Endometrial microvascular endothelial cells (primary cell): ENCODE results near the gene SH3PXD2B. TPM values are rescaled to one million over a fixed set of nuclear protein-coding genes. Genes with fewer than 3 reads are reported as not detected.
"Not testable (repeated sequence)": the region's sequence is repeated elsewhere in the genome, so short reads cannot be mapped to it uniquely, and the experiment has no call there.

Source experiments
- in situ Hi-C: cut with HindIII; loops from 2 replicates; pipeline ENCODE4 v1.10.0; 2017; ENCODE audit warnings: low sequenced_read_pairs, low pct_unique_long_range_greater_than_20kb; ENCODE audit errors: inconsistent ontology term
- total RNA-seq: library from RNA; depleted of rRNA; stranded (reverse); fragments of >200 nt; gene quantifications from one replicate; pipeline ENCODE4 v1.2.3, GENCODE V29; 2015; ENCODE audit errors: inconsistent ontology term

The SH3PXD2B gene
- total RNA-seq, 1 donor from 2014 or later = 16.5 TPM

DNA sequence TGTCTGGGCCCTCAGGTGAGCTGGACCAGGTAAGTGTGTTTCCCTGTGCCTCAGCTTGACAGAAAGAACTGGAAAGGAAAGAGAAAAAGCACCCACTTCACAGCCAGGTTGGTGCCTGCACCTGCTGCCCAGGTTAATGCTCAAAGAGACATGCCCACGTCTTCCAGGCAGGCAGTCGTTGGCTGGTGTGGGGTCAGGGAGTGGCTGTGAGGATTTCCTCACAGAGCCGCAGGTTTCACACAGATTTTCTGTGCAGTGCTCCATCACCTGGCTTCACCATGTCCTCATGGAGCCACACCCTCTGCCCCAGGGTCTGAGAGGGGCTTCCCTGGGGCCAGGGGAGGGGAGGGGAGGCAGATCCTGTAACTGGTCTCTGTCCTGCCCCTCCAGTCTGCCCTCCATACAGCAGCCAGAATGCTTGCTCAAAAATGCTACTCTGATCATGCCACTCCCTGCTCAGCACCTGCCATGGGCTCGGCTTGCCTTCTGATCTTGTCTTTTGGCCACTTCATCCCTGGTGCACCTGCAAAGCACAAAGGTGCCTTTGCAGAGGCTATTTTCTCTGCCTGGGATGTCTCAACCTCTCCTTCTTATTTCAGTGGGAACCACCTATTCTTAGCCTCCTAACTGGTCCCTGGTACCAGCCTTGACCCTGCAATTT, 88.2 kb downstream of the SH3PXD2B start:
- in situ Hi-C loops = no loop called here

DNA sequence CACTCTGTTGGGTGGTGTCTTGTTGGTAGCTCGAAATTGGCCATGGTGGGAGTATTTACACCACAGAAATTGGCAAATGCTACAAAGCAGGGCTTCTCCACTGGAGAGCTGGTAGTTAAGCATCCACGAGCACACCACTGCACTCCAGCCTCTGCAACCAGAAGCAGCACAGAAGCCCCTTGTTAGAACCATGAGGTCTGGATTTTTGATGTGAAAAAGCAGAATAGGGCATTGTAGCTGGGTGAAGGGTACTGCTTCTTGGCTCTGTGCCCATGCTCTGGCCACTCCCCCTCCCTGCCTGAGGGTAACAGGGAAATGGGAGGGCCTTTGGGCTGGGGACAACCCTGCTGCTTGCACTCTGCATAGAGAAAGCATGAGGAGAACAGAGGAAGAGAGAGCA, 89.6 kb downstream of the SH3PXD2B start:
- in situ Hi-C loops = no loop called here

DNA sequence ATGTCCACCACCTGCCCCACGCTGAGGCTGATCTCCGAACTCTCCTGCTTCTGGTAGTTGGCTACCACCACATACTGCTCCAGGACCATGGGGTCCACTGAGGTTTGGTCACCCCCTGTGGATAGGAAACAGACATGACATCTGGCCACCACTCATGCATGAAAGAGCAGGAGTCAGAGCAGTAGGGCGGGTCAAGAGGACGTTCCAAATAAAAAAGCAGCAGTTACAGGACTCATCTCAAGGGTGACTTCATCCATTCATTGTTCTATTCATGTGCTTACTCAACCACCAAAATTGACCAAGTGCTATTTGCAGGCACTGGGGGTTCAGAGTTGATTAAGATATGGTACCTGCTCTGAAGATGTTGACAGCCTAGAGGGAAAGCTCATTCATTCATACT, 91.6 kb downstream of the SH3PXD2B start:
- in situ Hi-C loops = no loop called here

DNA sequence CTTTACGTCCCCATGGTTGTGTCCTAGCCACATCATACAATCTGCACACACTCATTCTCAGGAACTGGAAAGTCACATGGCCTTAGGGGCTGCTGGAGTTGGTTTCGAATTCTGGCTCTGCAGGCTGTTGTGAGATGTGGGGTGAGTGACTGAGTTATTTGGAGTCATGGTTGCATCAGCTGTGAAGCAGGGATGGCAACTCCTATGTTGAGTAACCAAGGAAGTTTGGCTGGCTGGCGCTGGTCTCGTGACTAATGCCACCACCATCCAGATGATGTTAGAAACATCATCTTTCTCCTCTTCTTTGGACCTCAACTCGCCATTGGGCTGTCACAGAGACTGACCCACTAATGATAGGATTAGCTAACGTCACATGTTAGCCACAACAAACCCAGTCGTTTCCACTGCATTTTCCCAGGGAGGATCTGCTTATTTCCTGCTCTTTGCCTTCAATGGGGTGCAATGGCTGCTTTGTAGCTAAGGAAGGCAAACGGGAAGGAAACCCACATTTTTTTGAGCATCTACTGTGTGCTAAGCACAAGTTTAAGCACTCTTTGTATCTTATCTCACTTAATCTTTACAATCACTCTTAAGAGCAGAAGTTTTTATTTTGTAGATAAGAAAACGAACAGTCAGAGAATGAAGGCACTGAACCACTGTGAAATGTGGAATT, 92.6 kb downstream of the SH3PXD2B start:
- in situ Hi-C loops = no loop called here

DNA sequence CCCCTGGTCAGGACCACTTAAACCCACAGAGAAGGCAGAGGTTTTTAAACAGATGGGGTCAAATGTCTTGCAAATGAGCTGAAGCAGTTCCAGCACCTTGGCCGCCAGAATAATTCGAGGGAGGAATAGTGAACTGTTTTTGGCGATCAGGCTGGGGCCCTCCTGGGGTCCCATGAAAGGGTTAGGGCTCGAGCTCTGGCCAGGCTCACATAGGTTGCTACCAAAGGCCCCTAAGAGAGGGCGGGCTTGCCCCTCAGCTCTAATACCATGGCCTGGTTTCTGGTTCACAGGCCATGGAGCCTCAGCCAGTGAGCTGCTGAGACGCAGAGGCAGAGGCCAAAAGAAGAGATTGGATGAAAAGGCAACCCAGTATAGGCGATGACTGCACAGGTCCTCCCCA, 96.0 kb downstream of the SH3PXD2B start:
- in situ Hi-C loops = no loop called here

DNA sequence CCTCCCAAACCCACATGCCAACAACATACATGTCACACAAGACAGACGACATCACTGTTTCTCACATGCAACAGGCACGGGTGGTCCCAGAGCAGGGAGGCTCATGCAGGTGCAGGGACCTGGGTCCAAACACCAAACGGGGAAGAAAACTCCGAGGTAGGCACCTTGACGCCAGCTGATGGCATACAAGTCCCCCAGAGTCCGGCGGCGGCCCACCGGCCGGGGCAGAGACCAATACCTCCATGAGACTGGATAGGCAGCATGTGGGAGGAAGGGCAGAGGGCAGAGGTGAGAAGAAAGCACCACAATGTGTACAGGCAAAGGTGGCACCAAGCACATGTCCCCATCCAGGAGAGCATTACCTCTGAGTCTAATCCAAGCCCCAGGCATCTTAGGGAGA, 97.8 kb downstream of the SH3PXD2B start:
- in situ Hi-C loops = no loop called here

DNA sequence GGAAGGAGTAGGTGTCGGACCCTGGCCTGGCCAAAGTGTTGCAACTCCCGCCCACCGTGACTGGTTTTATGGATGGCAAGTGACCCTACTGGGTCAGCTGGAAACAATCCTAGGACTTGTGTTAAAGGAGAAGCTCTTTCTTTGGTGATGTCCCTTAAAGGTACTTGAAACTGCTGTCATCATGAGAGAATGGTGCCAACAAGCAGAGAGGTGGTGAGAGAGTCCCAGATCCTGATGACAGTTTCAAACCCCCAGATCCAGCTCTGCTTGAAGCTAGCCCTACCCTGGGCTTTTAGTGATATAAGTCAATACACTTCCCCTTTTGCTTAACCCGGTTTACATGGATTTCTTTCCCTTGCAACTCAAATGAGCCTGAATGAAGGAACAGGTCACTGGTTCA, 98.3 kb downstream of the SH3PXD2B start:
- in situ Hi-C loops = no loop called here

DNA sequence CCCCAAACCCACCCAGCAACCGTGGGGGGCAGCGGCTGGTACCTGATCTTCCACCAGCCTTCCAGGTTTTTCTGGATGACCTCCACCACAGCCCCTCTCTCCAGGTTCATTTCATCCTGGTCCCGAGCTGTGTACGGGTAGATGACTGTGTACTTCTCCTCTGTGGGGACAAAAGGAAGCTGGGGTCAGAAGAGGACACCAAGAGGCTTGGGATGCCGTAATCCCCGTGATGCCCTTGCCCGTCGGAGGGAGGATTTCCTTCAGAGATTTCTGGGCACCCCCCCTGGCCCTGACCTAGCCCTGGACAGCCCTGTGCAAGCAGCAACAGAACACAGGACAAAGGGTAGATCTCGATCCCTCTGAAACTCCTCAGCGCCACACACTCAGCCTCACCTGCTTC, 100.5 kb downstream of the SH3PXD2B start:
- in situ Hi-C loops = no loop called here

DNA sequence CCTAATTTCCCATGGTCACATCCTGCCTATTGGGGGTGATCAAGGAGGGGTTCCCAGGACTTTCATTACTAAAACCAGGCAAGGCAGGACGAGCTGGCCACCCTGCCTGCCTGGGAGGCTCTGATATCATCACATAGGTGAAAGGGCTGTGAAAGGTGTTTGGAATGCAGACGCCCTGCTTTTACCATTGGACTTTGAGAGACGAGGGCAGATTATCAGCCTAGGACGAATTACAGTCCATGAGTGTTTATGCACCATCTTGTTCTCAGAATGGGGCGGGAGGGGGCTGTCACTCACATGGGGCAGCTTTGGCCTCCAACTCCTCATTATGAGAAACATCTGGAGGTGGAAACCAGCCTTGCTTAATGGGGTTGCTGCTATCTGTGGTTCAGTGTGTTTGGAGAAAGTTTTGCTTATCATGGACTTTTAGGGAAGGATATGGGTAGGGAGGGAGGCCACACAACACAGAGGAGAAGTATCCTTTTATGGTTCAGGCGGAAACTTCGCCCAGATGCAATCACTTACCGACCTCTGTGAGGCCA, 101.0 kb downstream of the SH3PXD2B start:
- in situ Hi-C loops = no loop called here

DNA sequence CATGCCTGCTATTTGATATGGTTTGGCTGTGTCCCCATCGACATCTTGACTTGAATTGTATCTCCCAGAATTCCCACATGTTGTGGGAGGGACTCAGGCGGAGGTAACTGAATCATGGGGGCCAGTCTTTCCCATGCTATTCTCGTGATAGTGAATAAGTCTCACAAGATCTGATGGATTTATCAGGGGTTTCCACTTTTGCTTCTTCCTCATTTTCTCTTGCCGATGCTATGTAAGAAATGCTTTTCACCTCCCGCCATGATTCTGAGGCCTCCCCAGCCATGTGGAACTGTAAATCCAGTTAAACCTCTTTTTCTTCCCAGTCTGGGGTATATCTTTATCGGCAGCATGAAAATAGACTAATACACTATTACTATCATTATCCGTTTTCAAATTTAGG, 101.8 kb downstream of the SH3PXD2B start:
- in situ Hi-C loops = not testable (repeated sequence)

DNA sequence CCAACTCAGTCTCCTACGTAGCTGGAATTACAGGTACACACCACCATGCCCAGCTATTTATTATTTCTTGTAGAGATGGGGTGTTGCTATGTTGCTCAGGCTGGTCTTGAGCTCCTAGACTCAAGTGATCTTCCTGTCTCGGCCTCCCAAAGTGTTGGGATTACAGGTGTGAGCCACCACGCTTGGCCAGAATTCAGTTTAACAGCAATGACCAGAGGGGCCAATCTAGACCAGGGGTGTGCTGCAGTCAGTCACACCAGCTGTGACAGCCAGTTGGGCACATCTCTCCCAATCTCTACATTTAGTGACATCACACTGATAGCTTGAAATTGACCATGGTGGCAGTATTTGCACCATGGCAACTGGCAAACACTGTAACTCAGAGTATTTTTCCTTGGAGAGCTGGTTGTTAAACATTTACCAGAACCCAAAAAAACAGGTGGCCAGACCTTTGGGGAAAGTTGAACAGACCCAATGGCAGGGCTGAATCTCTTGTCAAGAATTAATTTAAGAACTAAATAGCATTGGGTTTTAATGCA, 103.0 kb downstream of the SH3PXD2B start:
- in situ Hi-C loops = no loop called here

DNA sequence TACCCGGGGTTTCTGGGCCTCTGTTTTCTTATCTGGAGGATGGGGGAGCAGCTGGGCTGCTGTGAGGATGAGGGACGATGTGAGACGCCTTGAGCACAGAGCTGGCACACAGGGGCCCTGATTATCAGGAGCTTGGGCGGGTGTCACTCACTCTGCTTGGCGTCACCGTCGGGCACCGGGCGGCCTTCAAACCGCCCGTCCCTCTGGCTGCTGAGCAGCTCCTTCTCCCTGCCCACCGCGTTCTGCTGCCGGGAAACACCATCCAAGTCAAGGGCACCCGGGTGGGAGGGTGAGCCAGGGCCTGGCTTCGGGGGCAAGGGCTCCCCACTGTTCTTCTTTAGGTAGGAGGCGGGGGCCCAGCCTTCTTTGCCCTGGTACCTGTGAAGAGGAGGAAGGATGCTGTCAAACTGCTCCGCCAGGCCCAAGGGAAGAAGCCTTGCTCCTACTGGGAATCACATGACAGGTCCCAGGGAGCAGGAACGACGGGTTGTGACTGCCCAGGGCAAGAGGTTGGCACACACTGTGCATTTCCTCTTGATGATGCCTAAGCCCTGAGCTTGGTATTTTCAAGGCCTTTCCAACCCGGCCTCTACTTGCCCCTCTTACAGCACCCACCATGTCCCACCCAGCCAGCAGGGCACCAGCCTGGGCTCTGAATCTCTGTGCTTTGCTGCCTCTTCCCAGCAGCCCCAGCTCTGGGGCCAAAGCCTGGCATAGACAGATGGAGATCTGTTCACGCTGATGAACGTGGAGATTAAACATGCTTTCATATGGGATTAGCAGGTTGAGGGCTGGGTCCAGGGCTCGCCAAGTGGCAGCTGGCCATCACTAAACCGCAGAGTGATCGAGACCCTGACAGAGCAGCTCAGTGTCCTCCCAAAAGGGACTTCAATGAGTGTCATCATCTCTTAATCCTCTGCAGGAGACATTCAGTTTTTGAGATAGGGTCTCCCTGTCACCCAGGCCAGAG, 103.8 kb downstream of the SH3PXD2B start:
- in situ Hi-C loops = no loop called here

DNA sequence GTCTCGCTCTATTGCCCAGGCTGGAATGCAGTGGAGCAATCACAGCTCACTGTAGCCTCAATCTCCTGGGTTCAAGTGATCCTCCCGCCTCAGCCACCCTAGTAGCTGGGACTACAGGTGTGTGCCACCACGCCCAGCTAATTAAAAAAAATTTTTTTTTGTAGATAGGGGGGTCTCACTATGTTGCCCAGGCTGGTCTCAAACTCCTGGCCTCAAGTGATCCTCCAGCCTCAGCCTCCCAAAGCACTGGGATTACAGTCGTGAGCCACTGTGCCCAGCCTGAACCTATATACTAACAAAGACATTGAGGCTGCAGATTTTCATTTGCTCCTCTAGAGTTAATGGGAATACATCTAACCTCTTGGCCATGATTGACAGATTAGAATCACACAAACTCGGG, 105.6 kb downstream of the SH3PXD2B start:
- in situ Hi-C loops = not testable (repeated sequence)

DNA sequence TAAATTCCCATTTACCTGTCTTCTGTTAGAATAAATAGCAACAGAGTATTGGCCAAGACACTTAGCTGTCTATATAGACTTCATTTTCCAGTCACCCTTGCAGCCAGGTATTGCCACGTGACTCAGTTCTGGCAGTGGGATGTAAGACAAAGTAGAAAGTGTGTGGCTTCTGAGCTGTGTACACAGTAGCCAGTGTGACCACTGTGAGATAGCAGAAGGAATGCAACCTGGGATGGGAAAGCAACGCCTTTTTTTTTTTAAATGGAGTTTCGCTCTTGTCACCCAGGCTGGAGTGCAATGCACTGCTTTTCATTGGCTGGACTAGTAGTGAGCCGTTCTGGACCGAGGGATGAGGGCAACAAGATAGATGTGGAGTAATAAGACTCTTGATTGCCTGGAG, 106.2 kb downstream of the SH3PXD2B start:
- in situ Hi-C loops = no loop called here

DNA sequence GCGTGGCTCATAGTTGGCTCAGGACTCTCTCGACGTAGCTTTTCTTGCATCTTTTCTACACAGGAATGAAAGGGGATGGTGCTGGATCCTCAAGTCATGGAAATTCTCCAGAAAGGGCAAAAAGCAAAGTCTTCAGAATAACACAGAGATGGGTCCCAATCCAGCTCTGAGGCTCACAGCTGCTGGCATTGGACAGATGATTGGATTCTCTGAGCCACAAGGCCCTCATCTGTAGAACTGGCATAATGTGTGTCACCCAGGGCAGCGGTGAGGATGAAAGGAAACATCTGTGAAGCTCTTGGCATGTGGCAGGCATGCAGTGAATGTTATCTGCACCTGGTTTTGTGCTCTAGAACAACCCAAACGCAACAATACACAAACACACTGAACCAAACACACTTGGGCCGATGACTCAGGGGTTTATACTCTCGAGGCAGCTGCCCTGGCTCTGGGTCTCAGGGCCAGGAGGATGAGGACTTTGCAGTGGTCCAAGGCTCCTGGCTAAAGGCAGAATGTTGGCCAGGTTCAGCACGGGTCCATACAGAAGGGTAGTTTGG, 106.8 kb downstream of the SH3PXD2B start:
- in situ Hi-C loops = no loop called here

DNA sequence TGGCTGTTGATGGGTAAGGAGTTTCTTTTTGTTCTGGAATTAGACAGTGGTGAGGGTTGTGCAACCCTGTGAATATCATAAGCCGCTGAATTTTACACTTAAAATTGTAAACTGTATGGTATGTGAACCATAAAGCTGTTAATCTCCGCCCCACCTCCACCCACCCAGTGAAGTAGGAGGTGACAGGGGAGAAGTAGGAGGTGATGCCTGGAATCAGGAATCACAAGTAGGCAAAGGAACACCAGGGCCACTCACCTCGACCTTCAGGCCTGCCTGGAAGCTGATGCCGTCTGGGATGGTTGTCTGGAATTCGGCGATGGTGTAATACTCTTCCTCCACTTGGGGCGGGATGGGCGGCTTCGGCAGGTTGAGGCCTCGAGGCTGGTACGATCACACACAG, 108.4 kb downstream of the SH3PXD2B start:
- in situ Hi-C loops = no loop called here

DNA sequence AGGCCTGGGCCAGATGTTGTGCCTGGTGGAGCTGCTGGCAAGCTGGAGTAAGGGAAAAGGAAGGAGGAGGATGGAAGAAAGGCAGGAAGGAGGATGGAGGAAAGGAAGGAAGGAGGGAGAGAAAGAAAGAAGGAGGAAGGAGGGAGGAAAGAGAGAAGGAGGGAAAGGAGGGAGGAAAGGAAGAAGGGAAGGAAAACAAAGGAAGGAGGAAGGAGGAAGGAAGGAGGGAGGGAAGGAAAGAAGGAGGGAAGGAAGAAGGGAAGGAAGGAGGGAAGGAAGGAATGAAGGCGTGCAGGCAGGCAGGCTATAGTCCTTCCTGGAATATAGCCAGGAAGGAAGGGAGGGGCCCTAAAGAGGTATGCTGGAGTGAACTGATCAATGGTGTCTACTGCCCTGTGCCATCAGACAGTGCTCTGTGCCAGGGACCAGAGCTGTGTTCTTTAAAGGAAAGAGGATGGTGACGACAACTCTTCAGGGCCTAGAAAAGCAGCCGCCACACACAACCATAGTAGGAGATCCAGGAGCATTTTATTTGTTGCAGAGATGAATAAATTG, 109.4 kb downstream of the SH3PXD2B start:
- in situ Hi-C loops = no loop called here

DNA sequence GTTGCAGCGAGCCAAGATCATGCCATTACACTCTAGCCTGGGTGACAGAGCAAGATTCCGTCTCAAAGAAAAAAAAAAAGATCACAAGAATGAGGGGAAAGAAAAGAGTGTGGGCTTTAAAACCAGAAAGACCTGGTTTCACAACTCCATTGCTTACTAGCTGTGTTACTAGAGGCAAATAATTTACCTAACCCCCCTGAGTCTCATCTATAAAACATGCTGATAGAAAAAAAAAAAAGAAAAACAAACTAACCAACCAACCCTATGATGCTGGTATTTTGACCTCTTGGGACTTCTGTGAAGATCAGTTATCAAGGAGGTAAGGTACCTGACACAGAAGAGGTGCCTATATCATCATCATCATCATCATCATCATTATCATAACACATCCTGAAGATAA, 110.6 kb downstream of the SH3PXD2B start:
- in situ Hi-C loops = no loop called here

DNA sequence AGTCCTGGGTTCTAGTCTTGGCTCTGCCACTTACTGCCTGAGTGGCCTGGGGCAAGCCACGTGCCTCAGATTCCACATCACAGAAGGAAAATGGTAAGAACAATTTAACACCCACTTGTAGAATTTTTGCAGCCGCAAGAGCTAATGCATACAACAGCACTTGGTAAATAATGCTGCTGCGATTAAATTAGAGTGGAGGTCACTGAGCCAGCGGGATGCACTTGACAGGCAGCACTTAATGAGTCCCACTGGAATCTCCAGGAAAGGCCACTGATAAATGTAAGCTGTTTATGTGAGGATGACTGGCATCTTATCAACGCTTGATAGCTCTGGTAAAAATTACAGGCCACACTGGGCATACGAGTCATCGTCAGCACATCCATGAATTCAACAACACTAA, 111.4 kb downstream of the SH3PXD2B start:
- in situ Hi-C loops = no loop called here
